Kidney (tissue), 14 donors: ENCODE results near the gene ZBTB43. TPM values are rescaled to one million over a fixed set of nuclear protein-coding genes. Genes with fewer than 3 reads are reported as not detected.
"Not testable (repeated sequence)": the region's sequence is repeated elsewhere in the genome, so short reads cannot be mapped to it uniquely, and the experiment has no call there.

Source experiments
- DNase-seq, 5 donors: peaks; one replicate each; pipeline ENCODE4 v3.0.0-alpha.2; 2013 to 2020
- FAIRE-seq: peaks from 2 replicates; lab custom pipeline; 2012; peaks lifted over from hg19 to GRCh38; lab: Jason Lieb, UNC
- H3K27ac ChIP-seq, 2 donors: one replicate each; pipeline ENCODE4 v1.7.0; 2013; ENCODE audit warnings: low read depth in 2 of 2, low read length in 2 of 2, inconsistent platforms in 1 of 2
- H3K27me3 ChIP-seq: one replicate; pipeline ENCODE4 v1.7.1; 2013; ENCODE audit warnings: low read length, inconsistent platforms; ENCODE audit not compliant: control insufficient read depth, insufficient read depth
- H3K36me3 ChIP-seq, 3 donors: one replicate each; pipeline versions ENCODE4 v1.7.0 to v1.7.1; 2013; ENCODE audit warnings: low read length in 3 of 3, control low read depth in 1 of 3, inconsistent platforms in 1 of 3; ENCODE audit not compliant: insufficient read depth in 3 of 3, control insufficient read depth in 2 of 3
- H3K4me1 ChIP-seq, 3 donors: one replicate each; pipeline versions ENCODE4 v1.7.0 to v1.7.1; 2013; ENCODE audit warnings: low read length in 3 of 3, inconsistent platforms in 1 of 3, low read depth in 1 of 3; ENCODE audit not compliant: control insufficient read depth in 2 of 3, insufficient read depth in 2 of 3
- H3K4me3 ChIP-seq, 3 donors: one replicate each; pipeline versions ENCODE4 v1.7.0 to v1.8.1; 2013; ENCODE audit warnings: low read length in 3 of 3, control low read depth in 1 of 3, inconsistent platforms in 1 of 3
- H3K9ac ChIP-seq, 3 donors: one replicate each; pipeline versions ENCODE4 v1.7.0 to v1.7.1; 2013; ENCODE audit warnings: low read length in 3 of 3, control low read depth in 1 of 3, inconsistent platforms in 1 of 3
- H3K9me3 ChIP-seq, 3 donors: one replicate each; pipeline versions ENCODE4 v1.7.0 to v1.7.1; 2013; ENCODE audit warnings: low read length in 3 of 3, control low read depth in 1 of 3, inconsistent platforms in 1 of 3; ENCODE audit not compliant: control insufficient read depth in 2 of 3, insufficient read depth in 1 of 3
- intact Hi-C: fragments of 100-400 bp; cut with DNase I; formaldehyde crosslinking; loops from one replicate; pipeline ENCODE4 v1.11.1; 2022
- polyA plus RNA-seq: library from polyadenylated mRNA; stranded (reverse); fragments of 350-450 nt; fragmentation: Illumina TruSeq; extraction: RNeasy Lipid Tissue Mini Kit (QIAGEN cat#74804); gene quantifications from one replicate; pipeline ENCODE4 v1.2.3, GENCODE V29; 2014; ENCODE audit warnings: low read depth, low replicate concordance; ENCODE audit not compliant: insufficient read depth
- total RNA-seq: library from RNA; stranded (reverse); fragmentation: NEBNext Ultra II Directional; extraction: Animal tissue kit (Norgen Biotek cat#: 25700); gene quantifications from one replicate; pipeline ENCODE4 v1.2.1, GENCODE V29; 2021
- TF ChIP-seq, protein P1 (sequence below): IDR thresholded peaks from 3 replicates; pipeline ENCODE4 v1.5.1; 2012; ENCODE audit warnings: mild to moderate bottlenecking, moderate library complexity, borderline replicate concordance; ENCODE audit not compliant: insufficient read depth; ENCODE audit errors: extremely low read depth
- donor health status: control.
- donor health status: control.
- donor health status: control.
- donor health status: control.
- donor health status: control.
- donor health status: DM: yes; HTN: yes; CAD: no.
- donor health status: Normal renal cell carcinoma (clear cell type).

ZBTB43 gene
- total and polyA plus RNA-seq, 2 donors from 2014 or later, result 6.6 to 18.8 TPM

DNA sequence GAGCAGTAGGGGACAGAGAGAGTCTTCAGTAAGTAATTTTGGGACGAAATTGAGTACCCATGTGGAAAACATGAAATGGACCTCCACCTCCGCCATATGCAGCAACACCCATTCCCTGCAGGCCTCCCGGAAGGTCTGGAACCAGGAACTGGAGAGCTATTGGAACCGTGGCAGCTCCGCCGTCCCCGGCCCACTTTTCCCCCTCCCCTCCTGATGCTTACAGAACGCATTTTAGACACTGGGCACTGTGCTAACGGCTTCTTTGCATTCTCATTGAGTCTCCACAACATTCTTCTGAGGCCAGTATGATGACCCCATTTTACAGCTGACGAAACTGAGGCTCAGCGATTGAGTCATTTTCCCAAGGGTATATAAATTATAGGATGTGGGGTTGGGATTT lies 20.4 kb upstream of the ZBTB43 start:
- peaks cover 0 to 2% (median 0%) of the 10 kb centered on the region in 3 donors for H3K4me1 ChIP-seq
- H3K9ac ChIP-seq, result no peak overlapping the region
- no peak overlapping the region for H3K27ac ChIP-seq
- FAIRE-seq (no peak), DNase-seq (no peak)
- H3K9me3 ChIP-seq, result no peaks in the 10 kb centered on the region
- H3K36me3 ChIP-seq, result no peaks in the 10 kb centered on the region
- no peak overlapping the region for H3K4me3 ChIP-seq
- TF ChIP-seq, protein P1, sequence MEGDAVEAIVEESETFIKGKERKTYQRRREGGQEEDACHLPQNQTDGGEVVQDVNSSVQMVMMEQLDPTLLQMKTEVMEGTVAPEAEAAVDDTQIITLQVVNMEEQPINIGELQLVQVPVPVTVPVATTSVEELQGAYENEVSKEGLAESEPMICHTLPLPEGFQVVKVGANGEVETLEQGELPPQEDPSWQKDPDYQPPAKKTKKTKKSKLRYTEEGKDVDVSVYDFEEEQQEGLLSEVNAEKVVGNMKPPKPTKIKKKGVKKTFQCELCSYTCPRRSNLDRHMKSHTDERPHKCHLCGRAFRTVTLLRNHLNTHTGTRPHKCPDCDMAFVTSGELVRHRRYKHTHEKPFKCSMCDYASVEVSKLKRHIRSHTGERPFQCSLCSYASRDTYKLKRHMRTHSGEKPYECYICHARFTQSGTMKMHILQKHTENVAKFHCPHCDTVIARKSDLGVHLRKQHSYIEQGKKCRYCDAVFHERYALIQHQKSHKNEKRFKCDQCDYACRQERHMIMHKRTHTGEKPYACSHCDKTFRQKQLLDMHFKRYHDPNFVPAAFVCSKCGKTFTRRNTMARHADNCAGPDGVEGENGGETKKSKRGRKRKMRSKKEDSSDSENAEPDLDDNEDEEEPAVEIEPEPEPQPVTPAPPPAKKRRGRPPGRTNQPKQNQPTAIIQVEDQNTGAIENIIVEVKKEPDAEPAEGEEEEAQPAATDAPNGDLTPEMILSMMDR, result no peak
- no peaks in the 10 kb centered on the region for H3K27me3 ChIP-seq
- intact Hi-C loops, result loop anchor here (5.0 to 10.0 kb wide), 3 partner anchors 77 to 280 kb away; partner anchors contain the start of gene LMX1B

DNA sequence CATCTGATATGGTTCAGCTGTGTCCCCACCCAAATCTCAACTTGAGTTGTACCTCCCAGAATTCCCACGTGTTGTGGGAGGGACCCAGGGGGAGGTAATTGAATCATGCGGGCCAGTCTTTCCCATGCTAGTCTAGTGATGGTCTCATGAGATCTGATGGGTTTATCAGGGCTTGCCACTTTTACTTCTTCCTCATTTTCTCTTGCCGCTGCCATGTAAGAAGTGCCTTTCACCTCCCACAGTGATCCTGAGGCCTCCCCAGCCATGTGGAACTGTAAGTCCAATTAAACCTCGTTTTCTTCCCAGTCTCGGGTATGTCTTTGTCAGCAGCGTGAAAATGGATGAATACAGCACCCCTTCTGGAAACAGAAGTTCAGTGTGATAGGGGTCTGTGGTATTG lies 20.0 kb upstream of the ZBTB43 start:
- DNase-seq, H3K9me3 ChIP-seq, H3K9ac ChIP-seq, H3K27ac ChIP-seq, FAIRE-seq, H3K36me3 ChIP-seq, H3K4me1 ChIP-seq, H3K4me3 ChIP-seq, H3K27me3 ChIP-seq: not testable (repeated sequence)
- intact Hi-C loops, result loop anchor here (5.0 to 10.0 kb wide), 3 partner anchors 78 to 280 kb away; partner anchors contain the start of gene LMX1B

DNA sequence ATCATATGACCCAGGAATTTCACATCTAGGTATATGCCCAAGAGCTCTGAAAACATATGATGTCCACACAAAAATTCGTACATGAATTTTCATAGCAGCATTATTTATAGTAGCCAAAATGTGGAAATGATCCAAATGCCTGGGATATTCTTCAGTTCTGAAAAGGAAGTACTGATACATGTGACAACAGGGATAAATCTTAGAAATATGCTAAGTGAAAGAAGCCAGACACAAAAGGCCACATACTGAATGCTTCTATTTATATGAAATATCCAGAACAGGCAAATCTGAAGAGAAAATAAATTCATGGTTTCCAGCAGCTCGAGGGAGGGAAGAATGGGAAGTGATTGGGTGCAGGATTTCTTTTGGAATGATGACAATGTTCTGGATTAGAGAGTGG lies 16.8 kb upstream of the ZBTB43 start:
- FAIRE-seq, result no peak
- no peaks in the 10 kb centered on the region for H3K9me3 ChIP-seq
- TF ChIP-seq, protein P1, result no peak
- intact Hi-C loops, result loop anchor here (10.0 kb wide), 2 partner anchors 173 to 283 kb away; partner anchors contain the start of gene LMX1B
- no peak for DNase-seq
- no peak overlapping the region for H3K27ac ChIP-seq
- no peak overlapping the region for H3K4me3 ChIP-seq
- no peaks in the 10 kb centered on the region for H3K36me3 ChIP-seq
- H3K4me1 ChIP-seq, result no peaks in the 10 kb centered on the region
- no peak overlapping the region for H3K9ac ChIP-seq
- no peaks in the 10 kb centered on the region for H3K27me3 ChIP-seq

DNA sequence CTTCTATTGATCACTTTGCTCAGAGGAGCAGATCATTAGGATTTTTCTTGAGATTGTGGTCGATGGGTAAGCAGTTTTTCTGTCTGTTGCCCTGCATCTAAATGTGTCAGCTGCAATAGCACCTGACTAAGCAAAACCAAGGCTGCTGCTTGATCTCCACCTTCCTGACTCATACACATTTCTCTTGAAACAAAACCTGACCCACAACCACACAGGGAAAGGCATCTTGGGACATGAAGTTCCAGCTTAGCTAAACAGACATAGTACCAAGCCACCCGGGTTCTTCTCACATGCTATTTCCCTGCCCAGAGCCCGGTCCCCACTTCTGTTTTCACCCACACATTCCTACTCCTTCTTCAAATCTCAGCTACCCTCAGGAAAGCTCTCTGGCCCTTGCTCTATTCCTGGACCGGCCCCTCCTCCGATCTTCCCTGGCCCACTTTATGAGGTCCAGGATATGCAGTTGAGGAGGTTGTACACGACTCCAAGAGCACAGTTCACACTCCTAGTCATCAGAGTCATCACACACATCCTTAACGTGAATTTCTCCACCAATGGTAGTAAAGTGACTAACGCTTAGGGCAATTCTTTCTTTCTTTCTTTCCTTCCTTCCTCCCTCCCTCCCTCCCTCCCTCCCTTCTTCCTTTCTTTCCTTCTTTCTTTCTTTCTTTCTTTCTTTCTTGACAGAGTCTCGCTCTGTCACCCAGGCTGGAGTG lies 16.0 kb upstream of the ZBTB43 start:
- intact Hi-C loops, result loop anchor here (10.0 kb wide), 2 partner anchors 174 to 284 kb away; partner anchors contain the start of gene LMX1B
- Histone ChIP-seq H3K9me3 (no peaks in the 10 kb centered on the region), H3K36me3 (no peaks in the 10 kb centered on the region), H3K4me3 (no peak overlapping the region), H3K9ac (no peak overlapping the region), H3K27me3 (no peaks in the 10 kb centered on the region), H3K4me1 (no peaks in the 10 kb centered on the region), H3K27ac (no peak overlapping the region)
- FAIRE-seq (no peak), DNase-seq (no peak)
- TF ChIP-seq, protein P1, result no peak
